CD8-positive, alpha-beta memory T cell (primary cell): Measurements from ENCODE around the gene SPPL3. TPM values are rescaled to one million over a fixed set of nuclear protein-coding genes. Genes with fewer than 3 reads are reported as not detected.

ENCODE experiments used
- CTCF ChIA-PET: fragments of 350-600 bp; sonication (Branson Sonifier 250); formaldehyde crosslinking; loops from one replicate; lab custom pipeline; 2021; ENCODE audit warnings: antibody characterized with exemption; lab: Charles Lee
- POLR2A ChIA-PET: fragments of 350-600 bp; sonication (Branson Sonifier 250); formaldehyde crosslinking; loops from one replicate; lab custom pipeline; 2021; ENCODE audit warnings: antibody characterized with exemption; lab: Charles Lee
- DNase-seq, 5 donors: peaks; one replicate each; pipeline versions ENCODE4 v3.0.0 to v3.0.0-alpha.2; 2020 to 2022; ENCODE audit warnings: mixed read lengths in 1 of 5
- H3K27ac ChIP-seq: one replicate; pipeline ENCODE4 v1.7.0; 2013; ENCODE audit warnings: low read depth, mild to moderate bottlenecking, low read length, moderate library complexity
- H3K27me3 ChIP-seq: 2 replicates; pipeline ENCODE4 v1.7.0; 2013; ENCODE audit warnings: low read length, mild to moderate bottlenecking; ENCODE audit not compliant: insufficient read depth, poor library complexity, severe bottlenecking
- H3K36me3 ChIP-seq: 2 replicates; pipeline ENCODE4 v1.7.0; 2013; ENCODE audit warnings: mild to moderate bottlenecking, low read length, moderate library complexity; ENCODE audit not compliant: insufficient read depth
- H3K4me1 ChIP-seq: 2 replicates; pipeline ENCODE4 v1.7.0; 2013; ENCODE audit warnings: mild to moderate bottlenecking, low read length, moderate library complexity; ENCODE audit not compliant: insufficient read depth
- H3K4me3 ChIP-seq: 2 replicates; pipeline ENCODE4 v1.7.0; 2013; ENCODE audit warnings: mild to moderate bottlenecking, low read length
- H3K9me3 ChIP-seq: 2 replicates; pipeline ENCODE4 v1.7.0; 2013; ENCODE audit warnings: mild to moderate bottlenecking, low read length
- H3K27ac Mint-ChIP-seq, 8 donors: one replicate each; pipeline ENCODE4 v1.8.0; 2020 to 2021; ENCODE audit warnings: mixed read lengths in 8 of 8, mild to moderate bottlenecking in 6 of 8, inconsistent platforms in 3 of 8, moderate library complexity in 3 of 8
- H3K27me3 Mint-ChIP-seq, 2 donors: one replicate each; pipeline ENCODE4 v1.8.0; 2020 to 2021; ENCODE audit warnings: mixed read lengths in 2 of 2, mild to moderate bottlenecking in 1 of 2, moderate library complexity in 1 of 2
- H3K36me3 Mint-ChIP-seq, 3 donors: one replicate each; pipeline ENCODE4 v1.8.0; 2020 to 2021; ENCODE audit warnings: mixed read lengths in 3 of 3, inconsistent platforms in 1 of 3, mild to moderate bottlenecking in 1 of 3
- H3K4me1 Mint-ChIP-seq, 3 donors: one replicate each; pipeline ENCODE4 v1.8.0; 2020 to 2021; ENCODE audit warnings: mixed read lengths in 3 of 3, inconsistent platforms in 1 of 3, mild to moderate bottlenecking in 1 of 3
- H3K4me3 Mint-ChIP-seq, 7 donors: one replicate each; pipeline ENCODE4 v1.8.0; 2020 to 2021; ENCODE audit warnings: mixed read lengths in 7 of 7, mild to moderate bottlenecking in 6 of 7, moderate library complexity in 4 of 7, inconsistent platforms in 2 of 7
- H3K9me3 Mint-ChIP-seq, 5 donors: one replicate each; pipeline ENCODE4 v1.8.0; 2020 to 2022; ENCODE audit warnings: mixed read lengths in 5 of 5, mild to moderate bottlenecking in 3 of 5, moderate library complexity in 2 of 5, inconsistent platforms in 1 of 5
- polyA plus RNA-seq: library from polyadenylated mRNA; unstranded; fragments of 300-500 nt; fragmentation: Illumina TruSeq; gene quantifications from one replicate; pipeline ENCODE4 v1.2.3, GENCODE V29; 2021
- total RNA-seq, 2 experiments: library from RNA; stranded (reverse); gene quantifications; one replicate each; pipeline ENCODE4 v1.2.3, GENCODE V29; 2021

The SPPL3 gene
- total and polyA plus RNA-seq, 3 experiments from 2014 or later: 33.1 to 35.6 (median 34.9) TPM

DNA sequence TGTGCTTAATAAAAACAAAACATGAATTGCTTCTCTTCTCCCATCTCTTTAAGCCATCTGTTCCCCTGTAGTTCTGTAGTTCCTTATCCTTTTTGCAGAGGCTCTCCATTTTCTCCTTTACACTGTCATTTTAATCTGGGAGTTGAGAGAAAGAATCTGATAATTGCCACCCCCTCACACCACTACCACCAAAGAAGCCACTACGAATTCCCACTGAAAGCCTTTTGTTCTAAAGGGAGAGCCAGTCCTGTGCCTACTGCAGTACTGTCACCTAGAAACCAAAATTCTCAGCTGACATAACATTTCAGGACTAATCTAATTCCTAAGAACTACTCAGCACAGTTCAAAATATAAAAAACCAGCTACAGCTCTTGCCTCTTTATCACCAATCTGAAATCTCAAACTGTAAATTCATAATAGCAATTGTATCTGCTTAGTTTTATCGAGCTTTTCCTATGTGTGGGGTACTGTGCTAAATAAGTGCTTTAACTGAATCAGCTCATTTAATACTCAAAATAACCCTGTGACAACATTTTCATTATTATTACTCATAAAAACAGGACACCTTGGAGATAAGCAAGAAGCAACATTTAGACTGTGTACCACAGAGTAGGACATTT is 72.4 kb downstream of the SPPL3 start:
- H3K4me1 ChIP-seq: peaks cover 49% of the 10 kb centered on the region
- POLR2A ChIA-PET: no interaction called here

DNA sequence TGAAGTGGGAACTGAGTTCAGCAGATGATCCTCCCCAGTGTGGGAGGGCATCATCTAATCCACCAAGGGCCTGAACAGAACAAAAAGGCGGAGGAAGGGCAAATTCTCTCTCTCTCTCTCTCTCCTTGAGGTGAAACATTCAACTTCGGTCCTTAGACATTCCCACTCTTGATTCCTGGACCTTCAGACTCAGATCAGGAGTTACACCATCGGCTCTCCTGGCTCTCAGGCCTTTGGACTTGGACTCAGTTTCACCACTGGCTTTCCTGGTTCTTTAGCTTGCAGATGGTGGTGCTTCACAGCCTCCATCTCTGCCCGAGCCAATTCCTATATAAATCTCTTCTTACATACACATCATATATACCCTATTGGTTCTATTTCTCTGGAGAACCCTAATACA is 73.2 kb downstream of the SPPL3 start:
- H3K27ac ChIP-seq: no peak overlapping the region
- peaks cover 54 to 75% (median 75%) of the 10 kb centered on the region in 3 donors for H3K4me1 Mint-ChIP-seq
- no peak for DNase-seq
- H3K4me1 ChIP-seq: peaks cover 41% of the 10 kb centered on the region
- no peaks in the 10 kb centered on the region for H3K9me3 Mint-ChIP-seq
- H3K36me3 Mint-ChIP-seq: peaks cover 0 to 2% (median 0%) of the 10 kb centered on the region in 3 donors
- no peak overlapping the region for H3K4me3 ChIP-seq
- H3K9me3 ChIP-seq: no peaks in the 10 kb centered on the region
- no peaks in the 10 kb centered on the region for H3K27me3 Mint-ChIP-seq
- peak overlapping the region in 6 of 8 donors; percentile 3 to 54 (median 24) for H3K27ac Mint-ChIP-seq
- peak overlapping the region in 1 of 7 donors; percentile 20 for H3K4me3 Mint-ChIP-seq
- CTCF ChIA-PET: no interaction called here
- no peaks in the 10 kb centered on the region for H3K27me3 ChIP-seq
- no peaks in the 10 kb centered on the region for H3K36me3 ChIP-seq
- POLR2A ChIA-PET: interaction anchor here (0.6 kb wide), 1 partner anchor 34 kb away, joined by 3 read pairs; no protein-coding TSS in a partner anchor

More for the DNA sequence above, 72.4 kb downstream of the SPPL3 start:
- Mint-ChIP-seq H3K27ac (peak overlapping the region in 4 of 8 donors; percentile 2 to 43 (median 21)), H3K4me3 (no peak overlapping the region), H3K36me3 (peaks cover 0 to 2% (median 0%) of the 10 kb centered on the region in 3 donors), H3K27me3 (no peaks in the 10 kb centered on the region), H3K9me3 (no peaks in the 10 kb centered on the region), H3K4me1 (peaks cover 55 to 79% (median 76%) of the 10 kb centered on the region in 3 donors)
- no peak overlapping the region for H3K4me3 ChIP-seq
- no peak overlapping the region for H3K27ac ChIP-seq
- H3K27me3 ChIP-seq: no peaks in the 10 kb centered on the region
- H3K36me3 ChIP-seq: no peaks in the 10 kb centered on the region
- no peak for DNase-seq
- CTCF ChIA-PET: no interaction called here
- no peaks in the 10 kb centered on the region for H3K9me3 ChIP-seq

DNA sequence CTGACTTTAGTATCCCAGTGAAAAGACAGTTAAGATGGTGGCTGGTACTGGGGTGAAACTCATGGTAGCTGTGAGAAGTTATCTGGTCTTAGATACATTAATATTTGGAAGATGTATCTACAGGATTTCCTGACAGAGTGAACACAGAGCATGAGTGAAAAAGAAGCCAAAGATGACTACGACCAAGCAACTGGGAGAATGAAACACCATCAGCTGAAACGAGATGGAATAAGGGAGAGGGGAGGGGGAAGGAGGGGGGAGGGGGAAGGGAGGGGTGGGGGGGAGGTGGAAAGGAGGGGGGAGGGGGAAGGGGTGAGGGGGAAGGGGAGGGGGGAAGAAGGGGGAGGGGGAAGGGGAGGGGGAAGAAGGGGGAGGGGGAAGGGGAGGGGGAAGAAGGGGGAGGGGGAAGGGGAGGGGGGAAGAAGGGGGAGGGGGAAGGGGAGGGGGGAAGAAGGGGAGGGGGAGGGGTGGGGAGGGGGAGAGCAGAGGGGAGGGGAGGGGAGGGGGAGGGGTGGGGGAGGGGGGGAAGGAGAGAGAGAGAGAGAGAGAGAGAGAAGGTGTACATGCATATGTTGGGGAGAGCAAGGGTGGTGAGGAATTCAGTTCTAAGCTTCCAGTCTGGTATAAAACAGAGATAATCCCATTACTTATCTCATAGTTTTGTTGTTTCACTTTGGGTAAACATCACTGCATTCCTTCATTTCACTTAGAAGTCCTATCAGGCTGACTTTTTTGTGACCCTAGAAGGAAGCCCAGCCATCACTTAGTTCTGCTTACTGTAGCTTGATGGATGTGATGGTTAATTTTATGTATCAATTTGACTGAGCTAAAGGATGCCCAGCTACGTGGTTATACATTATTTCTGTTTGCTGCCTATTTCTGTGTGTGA is 73.9 kb downstream of the SPPL3 start:
- no peaks in the 10 kb centered on the region for H3K27me3 ChIP-seq
- peaks cover 49 to 75% (median 75%) of the 10 kb centered on the region in 3 donors for H3K4me1 Mint-ChIP-seq
- peak overlapping the region in 5 of 8 donors; percentile 21 to 71 (median 38) for H3K27ac Mint-ChIP-seq
- no peaks in the 10 kb centered on the region for H3K36me3 ChIP-seq
- POLR2A ChIA-PET: interaction anchor here (0.6 to 0.7 kb wide), 2 partner anchors 34 to 248 kb away, joined by 3 read pairs; no protein-coding TSS in a partner anchor
- H3K9me3 Mint-ChIP-seq: no peaks in the 10 kb centered on the region
- peaks cover 34% of the 10 kb centered on the region for H3K4me1 ChIP-seq
- H3K36me3 Mint-ChIP-seq: peaks cover 0 to 3% (median 0%) of the 10 kb centered on the region in 3 donors
- H3K4me3 Mint-ChIP-seq: no peak overlapping the region
- no peak for DNase-seq
- CTCF ChIA-PET: no interaction called here
- no peaks in the 10 kb centered on the region for H3K9me3 ChIP-seq
- H3K27me3 Mint-ChIP-seq: no peaks in the 10 kb centered on the region
- no peak overlapping the region for H3K4me3 ChIP-seq
- no peak overlapping the region for H3K27ac ChIP-seq

DNA sequence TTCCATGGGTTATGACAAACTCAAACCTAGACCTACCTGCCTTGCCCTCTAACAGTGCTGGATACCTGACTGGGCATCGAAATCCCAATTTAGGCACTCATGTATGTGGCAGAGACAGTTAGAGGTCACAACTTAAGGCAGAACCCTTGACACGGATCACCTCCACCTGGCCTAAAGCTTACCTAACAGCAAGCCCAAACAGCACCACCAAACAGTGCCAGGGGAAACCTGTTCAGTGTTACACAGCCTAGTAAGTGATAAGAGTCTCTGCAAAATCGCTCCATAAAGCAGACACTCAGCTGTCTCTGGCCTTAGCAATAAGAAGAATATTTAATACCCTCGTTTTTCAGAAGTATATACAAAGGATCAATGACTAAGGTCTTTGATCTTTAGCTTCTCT is 77.8 kb downstream of the SPPL3 start:
- Mint-ChIP-seq H3K36me3 (peaks cover 0 to 3% (median 0%) of the 10 kb centered on the region in 3 donors), H3K4me1 (peaks cover 51 to 77% (median 73%) of the 10 kb centered on the region in 3 donors), H3K9me3 (no peaks in the 10 kb centered on the region), H3K27ac (peak overlapping the region in 2 of 8 donors; percentile 14 to 43), H3K4me3 (no peak overlapping the region), H3K27me3 (no peaks in the 10 kb centered on the region)
- H3K4me1 ChIP-seq: peaks cover 3% of the 10 kb centered on the region
- no peaks in the 10 kb centered on the region for H3K27me3 ChIP-seq
- H3K27ac ChIP-seq: no peak overlapping the region
- H3K9me3 ChIP-seq: no peaks in the 10 kb centered on the region
- H3K36me3 ChIP-seq: no peaks in the 10 kb centered on the region
- POLR2A ChIA-PET: no interaction called here
- no peak overlapping the region for H3K4me3 ChIP-seq
- DNase-seq: no peak
- CTCF ChIA-PET: interaction anchor here (0.7 kb wide), 1 partner anchor 11 kb away, joined by 3 read pairs; no protein-coding TSS in a partner anchor

DNA sequence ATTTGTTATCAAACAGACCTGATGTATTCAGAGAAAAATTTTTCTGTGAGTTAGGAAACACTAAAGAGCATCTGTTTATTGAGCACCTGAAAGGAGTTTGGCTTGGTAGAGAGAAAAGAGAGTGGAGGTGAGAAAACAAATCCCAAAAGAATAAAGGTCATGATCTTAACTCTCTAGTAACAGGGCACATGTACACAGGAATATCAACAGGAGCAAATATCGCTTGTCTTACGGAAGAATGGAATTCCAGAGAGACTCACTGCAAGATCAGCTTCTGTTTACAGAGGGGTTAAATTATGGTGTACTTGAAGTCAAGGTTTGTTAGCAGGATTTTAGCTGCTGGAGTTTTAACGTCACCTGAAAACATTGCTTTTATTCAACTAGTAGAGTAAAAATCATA is 78.8 kb downstream of the SPPL3 start:
- H3K4me3 Mint-ChIP-seq: no peak overlapping the region
- Histone ChIP-seq H3K9me3 (no peaks in the 10 kb centered on the region), H3K27ac (no peak overlapping the region), H3K4me1 (peaks cover 8% of the 10 kb centered on the region), H3K27me3 (no peaks in the 10 kb centered on the region), H3K36me3 (no peaks in the 10 kb centered on the region), H3K4me3 (no peak overlapping the region)
- H3K9me3 Mint-ChIP-seq: no peaks in the 10 kb centered on the region
- peaks cover 0 to 3% (median 0%) of the 10 kb centered on the region in 3 donors for H3K36me3 Mint-ChIP-seq
- H3K4me1 Mint-ChIP-seq: peaks cover 48 to 75% (median 70%) of the 10 kb centered on the region in 3 donors
- no peak overlapping the region for H3K27ac Mint-ChIP-seq
- H3K27me3 Mint-ChIP-seq: no peaks in the 10 kb centered on the region
- ChIA-PET POLR2A (no interaction called here), CTCF (no interaction called here)
- no peak for DNase-seq

DNA sequence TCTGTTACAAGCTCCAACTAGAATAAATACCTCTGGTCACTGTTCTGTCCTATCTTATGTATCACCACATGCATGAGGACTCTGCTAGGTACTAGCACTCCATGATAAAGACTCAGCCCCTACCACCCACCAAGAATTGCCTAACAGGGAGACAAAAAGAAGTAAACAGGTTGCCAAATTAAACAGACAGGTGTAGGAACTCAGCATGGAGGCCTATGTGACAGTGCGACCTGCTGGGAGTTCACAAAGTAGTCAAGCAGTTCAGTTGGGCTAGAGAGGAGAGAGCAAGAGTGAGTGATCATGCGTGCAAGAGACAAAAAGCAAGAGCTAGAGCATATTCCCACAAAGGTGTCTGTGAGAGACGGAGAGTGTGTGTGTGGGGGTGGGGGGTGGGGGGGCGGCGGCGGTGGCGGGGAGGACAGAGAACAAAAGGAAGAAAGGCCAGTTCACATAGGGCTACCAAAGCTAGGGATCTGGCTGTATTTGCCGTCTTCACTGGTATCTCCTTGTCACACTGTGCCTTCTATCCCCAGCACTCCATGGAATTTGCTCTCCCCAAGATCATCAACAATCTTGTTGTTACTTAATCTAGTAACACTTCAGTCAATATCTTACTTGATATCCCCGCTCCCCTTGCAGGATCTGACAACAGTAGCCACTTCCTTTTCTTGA is 81.2 kb downstream of the SPPL3 start:
- POLR2A ChIA-PET: no interaction called here
- H3K4me3 ChIP-seq: no peak overlapping the region
- CTCF ChIA-PET: no interaction called here
- H3K27me3 ChIP-seq: no peaks in the 10 kb centered on the region
- Mint-ChIP-seq H3K36me3 (peaks cover 0 to 1% (median 0%) of the 10 kb centered on the region in 3 donors), H3K4me3 (no peak overlapping the region), H3K27me3 (no peaks in the 10 kb centered on the region), H3K9me3 (no peaks in the 10 kb centered on the region), H3K27ac (peak overlapping the region in 4 of 8 donors; percentile 0 to 78 (median 4)), H3K4me1 (peaks cover 46 to 70% (median 61%) of the 10 kb centered on the region in 3 donors)
- peaks cover 8% of the 10 kb centered on the region for H3K4me1 ChIP-seq
- no peaks in the 10 kb centered on the region for H3K9me3 ChIP-seq
- no peak for DNase-seq
- no peaks in the 10 kb centered on the region for H3K36me3 ChIP-seq
- no peak overlapping the region for H3K27ac ChIP-seq

DNA sequence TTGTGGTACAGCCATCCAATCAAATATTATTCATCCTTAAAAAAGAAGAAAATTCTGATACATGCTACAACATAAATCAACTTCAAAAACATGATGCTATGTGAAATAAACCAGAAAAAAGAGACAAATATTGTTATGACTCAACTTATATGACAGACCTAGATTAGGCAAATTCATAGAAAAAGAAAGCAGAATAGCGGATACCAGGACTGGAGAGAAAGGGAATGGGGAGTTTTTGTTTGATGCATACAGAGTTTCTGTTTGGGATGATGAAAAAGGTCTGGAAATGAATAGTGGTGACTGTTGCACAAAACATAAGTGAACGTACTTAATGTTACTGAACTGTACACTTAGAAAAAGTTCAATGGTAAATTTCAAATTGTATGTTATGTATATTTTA is 82.3 kb downstream of the SPPL3 start:
- Mint-ChIP-seq H3K27me3 (no peaks in the 10 kb centered on the region), H3K27ac (no peak overlapping the region), H3K36me3 (peaks cover 0 to 1% (median 0%) of the 10 kb centered on the region in 3 donors), H3K9me3 (no peaks in the 10 kb centered on the region), H3K4me1 (peaks cover 49 to 71% (median 62%) of the 10 kb centered on the region in 3 donors), H3K4me3 (peak overlapping the region in 3 of 7 donors; percentile 3 to 21 (median 15))
- Histone ChIP-seq H3K4me3 (no peak overlapping the region), H3K9me3 (no peaks in the 10 kb centered on the region), H3K36me3 (no peaks in the 10 kb centered on the region), H3K27me3 (no peaks in the 10 kb centered on the region), H3K27ac (no peak overlapping the region), H3K4me1 (peaks cover 8% of the 10 kb centered on the region)
- ChIA-PET POLR2A (no interaction called here), CTCF (no interaction called here)
- DNase-seq: no peak
